HCT116 (cell line): ENCODE measurements around the gene CCN5.

Source experiments
- CTCF ChIP-seq, 3 experiments: fragments of 200-600 bp in 1 of 3; sonication (generic) in 1 of 3; IDR thresholded peaks in 2 of 3; conservative IDR thresholded peaks in 1 of 3; 2 replicates each; pipeline ENCODE4 v1.5.1; 2012 to 2017; ENCODE audit warnings: low read depth in 2 of 3, low read length in 2 of 3, antibody characterized with exemption in 1 of 3, borderline replicate concordance in 1 of 3, control low read depth in 1 of 3, mild to moderate bottlenecking in 1 of 3, mixed read lengths in 1 of 3, mixed run types in 1 of 3, moderate library complexity in 1 of 3; ENCODE audit not compliant: insufficient read depth in 1 of 3
- EZH2phosphoT487 ChIP-seq: fragments of 200-600 bp; IDR thresholded peaks from 2 replicates; pipeline ENCODE4 v1.6.1; 2018; ENCODE audit warnings: antibody characterized with exemption, borderline replicate concordance
- MAX ChIP-seq: IDR thresholded peaks from 2 replicates; pipeline ENCODE4 v1.6.1; 2012
- POLR2A ChIP-seq: IDR thresholded peaks from 2 replicates; pipeline ENCODE4 v1.7.0; 2011; ENCODE audit warnings: borderline replicate concordance; ENCODE audit not compliant: insufficient read depth, insufficient read length; ENCODE audit errors: extremely low read depth
- POLR2AphosphoS5 ChIP-seq: IDR thresholded peaks from 2 replicates; pipeline ENCODE4 v1.6.1; 2011; ENCODE audit warnings: mild to moderate bottlenecking, low read depth, low read length, moderate library complexity
- RAD21 ChIP-seq: IDR thresholded peaks from 2 replicates; pipeline ENCODE4 v1.6.1; 2012; ENCODE audit warnings: low read depth, mild to moderate bottlenecking
- REST ChIP-seq: IDR thresholded peaks from 2 replicates; pipeline ENCODE4 v1.6.1; 2012; ENCODE audit warnings: low read depth
- SIN3A ChIP-seq: IDR thresholded peaks from 2 replicates; pipeline ENCODE4 v1.6.1; 2012; ENCODE audit warnings: low read depth
- ZFX ChIP-seq: fragments of 450-650 bp; IDR thresholded peaks from 2 replicates; pipeline ENCODE4 v1.6.1; 2017

- TF ChIP-seq POLR2A = no peak
- 0 out of 6 replicates have a peak, but pooled peaks of 1 of the 3 experiments have one; percentile 14 for TF ChIP-seq CTCF (IDR thresholded peaks at IDR 0.05 in 2 of 3, conservative IDR thresholded peaks at IDR 0.05 in 1 of 3; ENCODE audit: borderline replicate concordance in 1 of 3, insufficient read depth in 1 of 3, low read depth in 2 of 3, low read length in 2 of 3)
- no peak for TF ChIP-seq POLR2AphosphoS5
- no peak for TF ChIP-seq MAX
- TF ChIP-seq EZH2phosphoT487 = no peak
- TF ChIP-seq ZFX = no peak
- TF ChIP-seq REST = no peak
- no peak for TF ChIP-seq SIN3A
- TF ChIP-seq RAD21 = no peak
Measured at GRCh38 chr20:44701118-44701857, 13.9 kb upstream of the CCN5 start.
